ENCODE results near the gene XPO4. TPM values are rescaled to one million over a fixed set of nuclear protein-coding genes. Genes with fewer than 3 reads are reported as not detected.

XPO4 gene
- polyA plus RNA-seq, 1 of the 3 experiments (the other 2 are of a cell fraction), result 4.2 TPM

DNA sequence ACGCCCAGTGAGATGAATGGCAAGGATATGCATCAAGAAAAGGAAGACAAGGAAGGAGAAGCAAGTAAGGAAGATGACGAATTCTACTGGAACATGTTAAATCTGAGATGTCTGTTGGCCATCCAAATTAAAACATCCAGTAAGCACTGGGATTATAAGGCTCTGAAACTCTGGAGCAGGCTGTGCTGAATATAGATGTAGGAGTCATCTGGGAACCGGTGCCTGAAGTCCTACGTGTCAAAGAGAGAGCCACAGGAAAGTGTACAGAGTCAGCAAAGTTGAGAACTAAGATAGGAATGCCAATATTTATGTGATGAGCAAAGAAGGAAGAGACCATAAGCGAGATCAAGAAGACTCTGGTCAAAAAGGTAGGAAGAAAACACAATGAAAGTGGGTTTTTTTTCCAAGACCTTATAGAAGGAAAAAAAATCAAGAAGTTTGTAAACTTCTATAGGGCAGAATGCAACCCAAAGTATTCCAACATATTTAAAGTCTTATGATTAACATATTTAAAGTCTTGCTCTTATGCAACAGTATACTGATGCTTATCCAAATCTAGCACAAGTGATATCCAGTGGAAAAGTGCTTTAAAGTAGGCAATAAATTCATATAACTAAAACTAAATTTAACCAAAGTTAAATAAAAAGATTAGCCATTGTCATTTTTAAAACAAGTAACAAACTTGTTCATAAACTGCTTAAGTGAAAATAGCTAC is 77.6 kb downstream of the XPO4 start:
- CTCF ChIA-PET, result interaction anchor here (1.2 to 5.0 kb wide), 3 partner anchors 9 to 110 kb away, joined by 3 to 76 read pairs (median 19); no protein-coding TSS in a partner anchor
- 88% methylated on average over 5 of the region's 5 CpGs for WGBS (ENCODE audit: low lambda C conversion rate)
- no peak for DNase-seq

More for the DNA sequence above, 77.6 kb downstream of the XPO4 start:
- H4K20me1 ChIP-seq (ENCODE audit: insufficient read depth), result no peaks in the 10 kb centered on the region
- peaks cover 30% of the 10 kb centered on the region for H3F3A ChIP-seq (replicated peaks; ENCODE audit: insufficient read depth)
- no peaks in the 10 kb centered on the region for H3K27me3 ChIP-seq (ENCODE audit: insufficient read depth)
- peaks cover 9 to 16% of the 10 kb centered on the region in 2 experiments for H3K36me3 ChIP-seq (replicated peaks in 1 of 2; ENCODE audit: control insufficient read depth in 1 of 2, insufficient read depth in 2 of 2, low read length in 1 of 2)
- TF ChIP-seq, protein P1, sequence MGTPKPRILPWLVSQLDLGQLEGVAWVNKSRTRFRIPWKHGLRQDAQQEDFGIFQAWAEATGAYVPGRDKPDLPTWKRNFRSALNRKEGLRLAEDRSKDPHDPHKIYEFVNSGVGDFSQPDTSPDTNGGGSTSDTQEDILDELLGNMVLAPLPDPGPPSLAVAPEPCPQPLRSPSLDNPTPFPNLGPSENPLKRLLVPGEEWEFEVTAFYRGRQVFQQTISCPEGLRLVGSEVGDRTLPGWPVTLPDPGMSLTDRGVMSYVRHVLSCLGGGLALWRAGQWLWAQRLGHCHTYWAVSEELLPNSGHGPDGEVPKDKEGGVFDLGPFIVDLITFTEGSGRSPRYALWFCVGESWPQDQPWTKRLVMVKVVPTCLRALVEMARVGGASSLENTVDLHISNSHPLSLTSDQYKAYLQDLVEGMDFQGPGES (IDR thresholded peaks at IDR 0.05; ENCODE audit: low read depth, low read length), result no peak
- TF ChIP-seq MAX (IDR thresholded peaks at IDR 0.05; ENCODE audit: low read depth) (no peak), CTCF (IDR thresholded peaks at IDR 0.05) (no peak), GATA2 (CRISPR knock-in tag; IDR thresholded peaks at IDR 0.05) (no peak), NFIC (IDR thresholded peaks at IDR 0.05; ENCODE audit: borderline replicate concordance) (no peak), GABPA (IDR thresholded peaks at IDR 0.05; ENCODE audit: low read depth) (no peak), RCOR1 (IDR thresholded peaks at IDR 0.05; ENCODE audit: low read length) (no peak), EZH2phosphoT487 (IDR thresholded peaks at IDR 0.05; ENCODE audit: borderline replicate concordance, low read depth) (no peak), TEAD4 (IDR thresholded peaks at IDR 0.05; ENCODE audit: borderline replicate concordance, insufficient read depth) (no peak), YY1 (IDR thresholded peaks at IDR 0.05; ENCODE audit: low read depth) (no peak), REST (IDR thresholded peaks at IDR 0.05; ENCODE audit: low read depth, low read length) (no peak), FOSL2 (IDR thresholded peaks at IDR 0.05; ENCODE audit: borderline replicate concordance, low read depth) (no peak), RFX5 (IDR thresholded peaks at IDR 0.05; ENCODE audit: low read length) (no peak), CHD2 (IDR thresholded peaks at IDR 0.05; ENCODE audit: low read length, partially characterized antibody) (no peak), FOXM1 (IDR thresholded peaks at IDR 0.05; ENCODE audit: low read depth) (no peak), MXI1 (IDR thresholded peaks at IDR 0.05; ENCODE audit: low read depth, low read length) (no peak)
- TF ChIP-seq, protein P2, sequence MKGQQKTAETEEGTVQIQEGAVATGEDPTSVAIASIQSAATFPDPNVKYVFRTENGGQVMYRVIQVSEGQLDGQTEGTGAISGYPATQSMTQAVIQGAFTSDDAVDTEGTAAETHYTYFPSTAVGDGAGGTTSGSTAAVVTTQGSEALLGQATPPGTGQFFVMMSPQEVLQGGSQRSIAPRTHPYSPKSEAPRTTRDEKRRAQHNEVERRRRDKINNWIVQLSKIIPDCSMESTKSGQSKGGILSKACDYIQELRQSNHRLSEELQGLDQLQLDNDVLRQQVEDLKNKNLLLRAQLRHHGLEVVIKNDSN (IDR thresholded peaks at IDR 0.05; ENCODE audit: borderline replicate concordance, low read depth), result no peak
- TF ChIP-seq, protein P3, sequence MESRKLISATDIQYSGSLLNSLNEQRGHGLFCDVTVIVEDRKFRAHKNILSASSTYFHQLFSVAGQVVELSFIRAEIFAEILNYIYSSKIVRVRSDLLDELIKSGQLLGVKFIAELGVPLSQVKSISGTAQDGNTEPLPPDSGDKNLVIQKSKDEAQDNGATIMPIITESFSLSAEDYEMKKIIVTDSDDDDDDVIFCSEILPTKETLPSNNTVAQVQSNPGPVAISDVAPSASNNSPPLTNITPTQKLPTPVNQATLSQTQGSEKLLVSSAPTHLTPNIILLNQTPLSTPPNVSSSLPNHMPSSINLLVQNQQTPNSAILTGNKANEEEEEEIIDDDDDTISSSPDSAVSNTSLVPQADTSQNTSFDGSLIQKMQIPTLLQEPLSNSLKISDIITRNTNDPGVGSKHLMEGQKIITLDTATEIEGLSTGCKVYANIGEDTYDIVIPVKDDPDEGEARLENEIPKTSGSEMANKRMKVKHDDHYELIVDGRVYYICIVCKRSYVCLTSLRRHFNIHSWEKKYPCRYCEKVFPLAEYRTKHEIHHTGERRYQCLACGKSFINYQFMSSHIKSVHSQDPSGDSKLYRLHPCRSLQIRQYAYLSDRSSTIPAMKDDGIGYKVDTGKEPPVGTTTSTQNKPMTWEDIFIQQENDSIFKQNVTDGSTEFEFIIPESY (IDR thresholded peaks at IDR 0.05; ENCODE audit: borderline replicate concordance, low read depth), result no peak
- TF ChIP-seq, protein P4, sequence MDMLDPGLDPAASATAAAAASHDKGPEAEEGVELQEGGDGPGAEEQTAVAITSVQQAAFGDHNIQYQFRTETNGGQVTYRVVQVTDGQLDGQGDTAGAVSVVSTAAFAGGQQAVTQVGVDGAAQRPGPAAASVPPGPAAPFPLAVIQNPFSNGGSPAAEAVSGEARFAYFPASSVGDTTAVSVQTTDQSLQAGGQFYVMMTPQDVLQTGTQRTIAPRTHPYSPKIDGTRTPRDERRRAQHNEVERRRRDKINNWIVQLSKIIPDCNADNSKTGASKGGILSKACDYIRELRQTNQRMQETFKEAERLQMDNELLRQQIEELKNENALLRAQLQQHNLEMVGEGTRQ (IDR thresholded peaks at IDR 0.05; ENCODE audit: borderline replicate concordance, low read depth, low read length), result no peak
- H3K4me1 ChIP-seq (ENCODE audit: control insufficient read depth in 1 of 2, insufficient read depth in 2 of 2, low read depth in 1 of 2, low read length in 1 of 2), result peaks cover 0 to 29% of the 10 kb centered on the region in 2 experiments; a peak in 3 of 4 replicates
- H2AFZ ChIP-seq (ENCODE audit: low read depth), result no peak overlapping the region
- peak overlapping the region in 1 of 2 experiments; percentile 41; a peak in 2 of 4 replicates for H3K27ac ChIP-seq (ENCODE audit: low read depth in 2 of 2, low read length in 1 of 2)
- no peak overlapping the region for H3K9ac ChIP-seq
- H3K4me3 ChIP-seq (ENCODE audit: low read depth in 2 of 2, low read length in 1 of 2), result no peak overlapping the region
- POLR2A ChIA-PET, result interaction anchor here (0.6 kb wide), 1 partner anchor 118 kb away, joined by 3 read pairs; no protein-coding TSS in a partner anchor
- peak overlapping the region; percentile 52; the same call in 1 of the 2 replicates for H3K4me2 ChIP-seq
- no peaks in the 10 kb centered on the region for H3K9me2 ChIP-seq
- H3K79me2 ChIP-seq (ENCODE audit: insufficient read depth), result peaks cover 5% of the 10 kb centered on the region; the same call in 1 of the 2 replicates
- no peaks in the 10 kb centered on the region for H3K9me3 ChIP-seq
